DOHH2 (cell line): ENCODE data around the gene SLC2A13.

Source experiments
- H3F3A ChIP-seq: fragments of 200-600 bp; sonication (generic), shearing (Covaris generic); 2 replicates; pipeline ENCODE4 v1.6.0; 2016; ENCODE audit warnings: antibody characterized with exemption, mild to moderate bottlenecking; ENCODE audit not compliant: control insufficient read depth, insufficient read depth
- H3K27ac ChIP-seq: fragments of 200-600 bp; sonication (generic); 2 replicates; pipeline ENCODE4 v1.5.1; 2014; ENCODE audit warnings: low read depth, mild to moderate bottlenecking, low read length, moderate library complexity
- H3K27me3 ChIP-seq: fragments of 200-600 bp; sonication (generic); 2 replicates; pipeline ENCODE4 v1.6.1; 2014; ENCODE audit warnings: mild to moderate bottlenecking, low read length, mixed read lengths; ENCODE audit not compliant: control insufficient read depth
- H3K36me3 ChIP-seq: fragments of 200-600 bp; sonication (generic); 2 replicates; pipeline ENCODE4 v1.6.1; 2014; ENCODE audit warnings: mild to moderate bottlenecking, low read length, moderate library complexity, mixed read lengths; ENCODE audit not compliant: control insufficient read depth
- H3K4me1 ChIP-seq: fragments of 200-600 bp; sonication (generic); 2 replicates; pipeline ENCODE4 v1.6.1; 2014; ENCODE audit warnings: mild to moderate bottlenecking, low read length, mixed read lengths; ENCODE audit not compliant: control insufficient read depth
- H3K4me2 ChIP-seq: fragments of 200-600 bp; sonication (generic); 2 replicates; pipeline ENCODE4 v1.6.0; 2014; ENCODE audit warnings: mild to moderate bottlenecking, low read length, moderate library complexity
- H3K4me3 ChIP-seq: fragments of 200-600 bp; sonication (generic); 2 replicates; pipeline ENCODE4 v1.5.1; 2014; ENCODE audit warnings: mild to moderate bottlenecking, low read length, mixed read lengths
- H3K79me2 ChIP-seq: fragments of 200-600 bp; sonication (generic); 2 replicates; pipeline ENCODE4 v1.6.1; 2014; ENCODE audit warnings: mild to moderate bottlenecking, low read length, mixed read lengths; ENCODE audit not compliant: control insufficient read depth
- H3K9me2 ChIP-seq: fragments of 200-600 bp; sonication (generic); replicated peaks from 2 replicates; pipeline ENCODE4 v1.6.1; 2014; ENCODE audit warnings: mild to moderate bottlenecking, low read length, mixed read lengths; ENCODE audit not compliant: control insufficient read depth
- H3K9me3 ChIP-seq: fragments of 200-600 bp; sonication (generic); 2 replicates; pipeline ENCODE4 v1.6.1; 2014; ENCODE audit warnings: antibody characterized with exemption, low read length, mixed read lengths; ENCODE audit not compliant: control insufficient read depth, insufficient read depth
- H4K20me1 ChIP-seq: fragments of 200-600 bp; sonication (generic); 2 replicates; pipeline ENCODE4 v1.6.0; 2014; ENCODE audit warnings: low read depth, mild to moderate bottlenecking, antibody characterized with exemption, low read length, moderate library complexity; ENCODE audit not compliant: control insufficient read depth, insufficient read depth
- CTCF ChIP-seq: fragments of 200-600 bp; sonication (generic); IDR thresholded peaks from one replicate; pipeline ENCODE4 v1.5.1; 2014; ENCODE audit warnings: antibody characterized with exemption, mild to moderate bottlenecking, low read depth, low read length; ENCODE audit not compliant: poor library complexity, severe bottlenecking
- EZH2phosphoT487 ChIP-seq: fragments of 200-600 bp; sonication (generic); IDR thresholded peaks from 2 replicates; pipeline ENCODE4 v1.6.1; 2017; ENCODE audit warnings: borderline replicate concordance, mild to moderate bottlenecking, antibody characterized with exemption, low read length, moderate library complexity, mixed read lengths

SLC2A13 gene

DNA sequence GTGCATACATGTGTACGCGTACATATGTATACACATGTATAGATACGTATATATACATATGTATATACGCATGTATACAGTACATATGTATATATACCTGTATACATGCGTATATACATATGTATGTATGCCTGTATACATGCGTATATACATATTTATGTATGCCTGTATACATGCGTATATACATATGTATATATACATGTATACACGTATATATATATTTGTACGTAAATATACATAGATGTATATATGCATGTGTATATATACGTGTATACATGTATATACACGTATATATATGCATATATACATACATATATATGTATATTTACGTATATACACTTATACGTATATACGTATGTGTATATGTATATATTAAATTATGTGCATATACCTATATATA is 392.3 kb downstream of the SLC2A13 start:
- H3K4me2 ChIP-seq: no peak overlapping the region
- H3K4me1 ChIP-seq: no peaks in the 10 kb centered on the region
- no peaks in the 10 kb centered on the region for H3K36me3 ChIP-seq
- H3K27me3 ChIP-seq: no peaks in the 10 kb centered on the region
- H3K9me3 ChIP-seq: no peaks in the 10 kb centered on the region
- H3K9me2 ChIP-seq: no peaks in the 10 kb centered on the region
- H4K20me1 ChIP-seq: no peaks in the 10 kb centered on the region
- no peak overlapping the region for H3K27ac ChIP-seq
- no peak for TF ChIP-seq EZH2phosphoT487
- no peak for TF ChIP-seq CTCF
- no peak overlapping the region for H3K4me3 ChIP-seq
- H3K79me2 ChIP-seq: no peaks in the 10 kb centered on the region
- peaks cover 18% of the 10 kb centered on the region for H3F3A ChIP-seq

- no peak overlapping the region for H3K4me3 ChIP-seq
- H3K27ac ChIP-seq: no peak overlapping the region
- TF ChIP-seq CTCF: no peak
- no peak for TF ChIP-seq EZH2phosphoT487
- H3K4me1 ChIP-seq: no peaks in the 10 kb centered on the region
- no peaks in the 10 kb centered on the region for H3K79me2 ChIP-seq
- no peaks in the 10 kb centered on the region for H3K27me3 ChIP-seq
- H3F3A ChIP-seq: peaks cover 18% of the 10 kb centered on the region
- H4K20me1 ChIP-seq: no peaks in the 10 kb centered on the region
- no peaks in the 10 kb centered on the region for H3K9me3 ChIP-seq
- no peaks in the 10 kb centered on the region for H3K9me2 ChIP-seq
- H3K36me3 ChIP-seq: no peaks in the 10 kb centered on the region
- no peak overlapping the region for H3K4me2 ChIP-seq
Measured at GRCh38 chr12:39712334-39712733, 393.5 kb downstream of the SLC2A13 start.
